Measurements from ENCODE around the gene SPINK5.
A peak's percentile ranks its signal among the peaks of the same experiment; 100 is the strongest.

The SPINK5 gene

DNA sequence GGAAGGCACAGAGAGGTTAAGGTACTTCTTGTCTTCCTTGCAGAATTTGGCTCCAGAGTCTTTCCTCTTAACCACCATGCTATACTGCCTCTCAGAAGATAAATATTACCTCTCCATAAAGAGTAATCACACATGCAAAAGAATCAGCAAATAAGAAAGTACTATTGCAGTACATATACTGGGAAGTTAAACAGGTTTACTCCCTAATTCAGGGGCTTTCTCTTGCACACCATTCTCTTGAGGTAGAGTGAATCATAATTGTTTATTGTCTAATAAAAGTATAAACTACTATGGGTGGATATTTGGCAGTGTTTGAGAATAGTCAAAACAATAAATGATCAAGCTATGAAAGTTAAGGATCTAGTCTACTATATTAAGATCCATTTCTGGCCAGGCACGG is 40.4 kb downstream of the SPINK5 start:
- FAIRE-seq: no peak

DNA sequence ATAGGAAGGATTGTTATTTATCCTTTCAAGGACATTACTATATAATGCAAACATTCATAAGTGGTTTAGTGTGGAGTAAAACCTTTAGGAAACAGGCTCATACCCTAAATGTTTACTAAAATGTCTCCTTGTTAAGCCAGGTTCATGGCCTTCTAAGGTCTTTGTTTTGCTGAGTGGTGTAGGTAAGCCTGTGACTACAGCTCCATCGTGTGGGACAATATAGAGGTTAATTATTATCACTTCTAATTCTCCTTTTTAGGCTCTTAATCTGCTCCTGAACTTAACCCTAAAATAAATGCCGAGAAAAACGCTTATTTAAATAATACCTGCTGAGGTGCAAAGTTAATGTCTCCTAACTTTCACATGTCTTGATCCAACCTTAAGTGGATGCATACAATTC is 43.8 kb downstream of the SPINK5 start:
- no peak for FAIRE-seq

GRCh38 chr5:148113243-148113642 is 49.5 kb downstream of the SPINK5 start:
- FAIRE-seq: no peak

DNA sequence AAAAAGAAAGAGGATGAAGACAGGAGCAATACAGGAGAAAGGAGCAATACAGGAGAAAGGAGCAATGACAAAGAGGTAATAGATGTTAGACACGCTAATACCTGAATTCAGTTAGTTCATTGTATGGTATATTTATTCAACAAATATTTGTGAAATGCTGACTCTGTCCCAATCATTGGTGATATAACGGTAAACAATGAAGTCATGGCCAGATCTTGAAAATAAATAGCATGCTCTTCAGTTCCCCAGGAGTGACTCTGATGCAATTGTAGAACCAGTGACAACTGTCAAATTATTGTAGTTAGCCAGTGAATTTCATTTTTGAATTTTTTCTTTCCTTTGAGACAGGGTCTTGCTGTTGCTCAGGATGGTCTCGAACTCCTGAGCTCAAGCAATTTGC is 56.5 kb downstream of the SPINK5 start:
- no peak for FAIRE-seq

DNA sequence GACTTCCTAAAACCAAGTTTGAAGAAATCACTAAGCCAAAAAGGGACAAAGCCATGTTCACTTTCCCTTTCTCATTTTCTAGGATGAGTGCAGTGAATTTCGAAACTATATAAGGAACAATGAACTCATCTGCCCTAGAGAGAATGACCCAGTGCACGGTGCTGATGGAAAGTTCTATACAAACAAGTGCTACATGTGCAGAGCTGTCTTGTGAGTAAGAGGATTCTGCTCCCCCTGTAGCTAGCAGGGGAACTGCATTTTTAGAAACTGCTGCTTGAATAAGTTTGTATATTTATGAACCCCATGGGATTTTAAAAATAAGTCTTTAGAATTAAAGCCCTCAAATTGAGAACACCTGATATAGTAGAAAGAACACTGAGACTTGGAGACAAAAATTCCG is 61.9 kb downstream of the SPINK5 start:
- FAIRE-seq: no peak

DNA sequence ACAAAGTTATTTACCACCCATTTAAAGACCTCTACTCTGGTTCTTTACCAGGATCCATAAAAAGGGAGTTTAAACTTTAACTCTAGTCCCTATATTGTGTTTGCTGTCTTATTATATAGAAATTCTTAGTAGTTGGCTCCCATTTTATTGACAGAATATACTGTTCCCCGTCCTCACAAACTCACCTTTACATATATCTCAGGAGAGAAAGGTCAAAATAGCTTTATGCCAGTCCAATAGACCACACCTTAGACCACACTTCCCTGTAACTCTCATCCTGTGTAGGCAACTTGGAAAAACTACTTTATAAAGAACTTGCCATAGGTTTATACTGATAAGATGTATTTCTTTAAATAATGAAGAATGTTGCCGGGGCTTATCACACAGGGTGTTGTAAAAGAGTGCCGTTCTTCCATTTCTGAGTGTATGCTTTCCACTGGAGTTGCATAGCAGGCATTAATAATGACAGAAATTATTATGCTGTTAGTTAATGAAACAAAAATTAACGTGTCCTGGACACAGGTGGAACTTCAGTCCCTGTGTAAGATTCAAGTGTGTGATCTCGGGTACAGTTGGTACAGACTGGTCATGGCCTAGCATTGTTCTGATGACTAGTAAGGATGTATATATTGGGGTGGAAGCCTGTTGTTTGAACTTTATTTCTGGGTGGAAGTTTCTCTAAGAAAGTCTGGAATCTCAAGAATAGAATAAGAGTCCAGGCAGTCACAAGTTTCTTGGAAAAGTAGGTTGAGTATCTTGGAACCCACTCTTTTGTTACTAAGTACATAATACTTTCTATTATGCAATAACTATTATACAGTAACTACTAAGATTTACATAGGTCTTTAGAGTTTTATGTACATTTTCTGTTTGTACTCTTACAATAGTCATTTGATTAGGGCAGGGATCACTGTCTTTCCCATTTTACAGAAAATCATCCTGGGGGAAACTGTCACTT is 71.6 kb downstream of the SPINK5 start:
- FAIRE-seq: no peak

DNA sequence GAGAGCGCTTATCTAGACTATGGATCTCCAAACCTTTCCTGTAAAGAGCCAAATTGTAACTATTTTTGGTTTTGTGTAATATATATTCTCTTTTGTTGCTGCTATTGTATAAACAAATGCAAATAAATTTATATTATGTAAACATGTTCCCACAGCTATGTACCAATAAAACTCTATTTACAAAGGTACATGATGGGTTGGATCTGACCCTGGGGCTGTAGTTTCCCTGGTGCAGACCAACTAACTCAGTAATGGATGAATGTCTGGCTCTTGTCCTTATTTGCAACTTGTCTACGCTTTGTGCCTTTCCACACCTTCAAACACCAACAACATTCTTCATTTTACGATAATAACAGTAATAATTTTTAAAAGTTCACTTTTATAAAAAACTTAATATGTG is 77.1 kb downstream of the SPINK5 start:
- FAIRE-seq: no peak

DNA sequence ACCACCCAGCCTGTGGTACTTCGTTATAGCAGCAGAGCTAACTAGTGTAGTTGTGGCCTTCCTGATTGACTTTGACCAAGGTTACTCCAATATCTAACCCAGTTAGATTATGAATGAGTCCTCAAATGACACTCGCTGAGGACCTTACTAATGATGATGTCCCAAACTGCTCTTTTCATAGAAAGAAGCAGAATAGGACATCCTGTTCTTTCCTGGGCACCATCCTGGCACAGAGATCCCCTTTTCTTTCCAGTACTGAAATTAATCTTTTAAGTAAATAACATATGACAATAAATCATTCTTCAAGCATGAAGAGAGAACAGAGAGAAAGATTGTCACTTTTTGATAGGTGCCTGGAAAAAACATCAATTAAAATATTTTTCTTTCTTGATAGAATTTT is 77.9 kb downstream of the SPINK5 start:
- FAIRE-seq: no peak

DNA sequence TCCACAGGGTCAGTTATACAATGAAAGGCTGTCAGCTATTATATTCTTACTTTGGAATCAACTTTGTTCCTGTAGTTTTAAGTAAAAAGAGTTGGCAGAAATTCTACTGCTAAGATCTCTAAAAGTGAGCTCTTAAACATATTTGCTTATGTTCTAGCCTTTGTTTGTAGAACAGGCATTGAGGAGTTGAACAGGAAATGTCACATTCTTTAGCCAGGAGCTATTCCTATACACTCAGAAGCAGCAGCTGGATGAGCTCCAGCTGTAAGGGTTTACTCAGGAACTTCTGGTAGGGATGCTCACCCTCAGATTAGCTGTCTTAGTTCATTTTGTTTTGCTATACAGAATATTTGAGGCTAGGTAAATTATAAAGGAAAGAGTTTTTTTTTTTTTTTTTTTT is 82.1 kb downstream of the SPINK5 start:
- FAIRE-seq: no peak

GRCh38 chr5:148146487-148146886 is 82.7 kb downstream of the SPINK5 start:
- no peak for FAIRE-seq

DNA sequence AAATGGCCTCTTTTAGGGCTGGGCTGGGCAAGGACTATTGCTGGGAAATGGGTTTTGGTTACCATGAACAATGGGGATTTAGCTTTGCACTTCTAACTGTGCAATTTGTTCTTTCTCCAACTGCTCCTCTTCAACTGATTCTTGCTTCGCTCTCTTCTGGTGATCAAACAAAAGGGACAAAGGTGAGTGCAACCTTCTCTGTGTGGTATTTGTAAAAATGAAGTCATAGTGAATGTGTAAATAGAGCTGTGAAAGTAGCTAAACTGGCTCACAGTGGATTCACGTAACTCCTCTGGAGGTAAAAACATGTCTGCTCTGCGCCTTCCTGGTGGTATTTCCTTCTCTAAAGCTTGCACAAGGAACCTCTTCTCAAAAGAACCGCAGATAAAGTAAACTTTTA is 83.6 kb downstream of the SPINK5 start:
- FAIRE-seq: no peak

DNA sequence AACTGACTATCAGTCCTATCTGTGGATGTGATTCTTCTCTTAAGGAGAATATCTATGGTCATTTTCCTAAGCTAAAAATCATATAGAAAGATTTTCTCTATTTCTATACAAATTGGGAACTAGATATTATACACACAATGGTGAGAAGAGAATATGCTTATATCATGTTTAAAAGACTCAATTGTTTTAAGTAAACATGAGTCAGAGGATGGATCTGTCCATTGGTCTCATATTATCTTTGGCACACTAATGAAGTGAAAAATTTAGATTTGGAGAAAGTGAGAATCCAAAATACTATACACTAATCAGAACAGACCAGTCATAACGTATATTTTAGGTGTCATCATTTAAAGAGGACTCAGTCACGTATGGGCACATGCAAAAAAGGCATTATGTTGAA is 88.1 kb downstream of the SPINK5 start:
- no peak for FAIRE-seq

GRCh38 chr5:148152781-148153180 is 89.0 kb downstream of the SPINK5 start:
- no peak for FAIRE-seq

DNA sequence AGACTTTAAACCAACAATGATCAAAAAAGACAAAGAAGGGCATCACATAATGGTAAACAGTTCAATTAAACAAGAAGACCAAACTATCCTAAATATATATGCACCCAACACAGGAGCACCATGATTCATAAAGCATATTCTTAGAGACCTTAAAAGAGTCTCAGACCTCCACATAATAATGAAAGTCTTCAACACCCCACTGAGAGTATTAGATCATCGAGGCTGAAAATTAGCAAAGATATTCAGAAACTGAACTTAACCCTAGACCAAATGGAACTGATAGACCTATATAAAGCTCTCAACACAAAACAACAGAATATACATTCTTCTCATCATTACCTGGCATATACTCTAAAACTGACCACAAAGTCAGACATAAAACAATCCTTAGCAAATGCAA is 92.8 kb downstream of the SPINK5 start:
- FAIRE-seq: no peak

GRCh38 chr5:148162038-148162437 is 98.3 kb downstream of the SPINK5 start:
- no peak for FAIRE-seq

DNA sequence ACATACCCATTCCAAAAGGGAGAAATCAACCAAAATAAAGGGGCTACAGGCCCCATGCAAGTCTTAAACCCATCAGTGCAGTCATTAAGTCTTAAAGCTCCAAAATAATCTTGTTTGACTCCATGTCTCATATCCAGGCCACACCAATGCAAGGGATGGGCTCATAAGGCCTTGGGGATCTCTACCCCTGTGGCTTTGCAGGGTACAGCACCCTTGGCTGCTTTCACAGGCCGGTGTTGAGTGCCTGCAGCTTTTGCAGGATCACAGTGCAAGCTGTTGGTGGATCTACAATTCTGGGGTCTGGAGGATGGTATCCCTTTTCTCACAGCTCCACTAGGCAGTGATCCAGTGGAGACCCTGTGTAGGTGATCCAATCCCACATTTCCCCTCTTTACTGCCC is 99.6 kb downstream of the SPINK5 start:
- FAIRE-seq: no peak

- no peak for FAIRE-seq
These were observed 102.9 kb downstream of the SPINK5 start for GRCh38 chr5:148166550-148167283.

DNA sequence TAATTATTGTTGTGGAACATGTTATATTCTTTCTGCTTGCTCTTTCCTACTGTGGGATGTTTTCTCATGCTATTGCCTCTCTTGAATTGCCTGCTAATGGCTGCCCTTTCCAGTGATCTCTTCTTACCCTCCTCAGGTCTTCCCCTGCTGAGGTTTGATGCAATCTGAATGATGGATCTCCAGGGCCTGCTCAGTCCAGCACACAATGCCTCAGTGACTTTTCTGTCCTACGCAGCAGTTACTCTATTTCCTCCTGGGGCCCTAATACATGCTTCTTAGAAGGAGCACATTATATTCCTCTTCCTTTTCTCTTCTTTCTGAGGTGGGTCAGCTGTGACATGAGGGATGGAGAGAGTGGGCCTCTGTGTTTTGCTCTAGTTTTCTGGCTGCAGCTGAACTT is 104.5 kb downstream of the SPINK5 start, which contains the start of gene SPINK14:
Gene SPINK14, plus strand, starts transcription at position 301 of the 400 bp plus-strand sequence. CDS start 1,187 bp downstream, outside the sequence.
- FAIRE-seq: no peak

DNA sequence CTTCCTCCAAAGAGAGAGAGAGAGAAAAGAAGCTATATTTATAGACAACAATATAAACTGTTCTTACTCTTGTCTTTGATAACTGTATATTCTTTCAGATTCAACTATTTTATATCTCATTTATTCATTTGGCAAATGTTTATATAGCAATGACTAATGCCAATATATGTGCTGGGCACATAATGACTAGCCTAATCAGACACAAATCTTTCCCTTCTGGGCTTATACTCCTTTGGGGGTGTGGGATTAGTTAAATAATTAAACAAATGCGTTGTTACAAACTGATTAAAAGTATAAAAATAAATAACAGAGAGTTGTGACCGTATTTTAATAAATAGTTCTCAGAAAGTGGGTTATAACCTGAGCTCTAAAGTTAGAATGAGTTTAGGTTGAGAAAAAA is 108.6 kb downstream of the SPINK5 start:
- no peak for FAIRE-seq

- FAIRE-seq: no peak
These were observed 112.7 kb downstream of the SPINK5 start for GRCh38 chr5:148176480-148176879.

DNA sequence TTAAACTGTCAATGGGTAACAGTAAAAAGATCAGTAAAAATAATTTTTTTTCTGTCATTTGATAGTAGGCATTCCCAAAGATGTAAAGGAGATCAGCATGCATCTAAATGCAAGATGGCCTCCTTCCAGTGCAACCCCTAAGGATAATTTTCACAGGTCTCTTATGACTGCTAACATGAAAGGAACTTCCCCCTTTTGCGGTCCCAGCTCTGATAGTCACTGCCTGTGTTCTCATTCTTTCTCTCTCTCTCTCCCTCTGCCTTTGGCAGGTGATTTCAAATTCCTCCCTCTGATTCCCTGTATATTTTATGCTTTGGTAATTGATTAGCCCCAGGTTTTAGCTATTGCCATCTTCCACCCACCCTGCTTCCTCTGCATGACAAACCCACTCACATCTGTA is 113.4 kb downstream of the SPINK5 start:
- FAIRE-seq: no peak

GRCh38 chr5:148179234-148179824 is 115.5 kb downstream of the SPINK5 start:
- peak; percentile 98 for FAIRE-seq

- FAIRE-seq: no peak
These were observed 122.6 kb downstream of the SPINK5 start for GRCh38 chr5:148186248-148187003.
